H1 (cell line): ENCODE data around the gene PTGIS. TPM values are rescaled to one million over a fixed set of nuclear protein-coding genes. Genes with fewer than 3 reads are reported as not detected.

Source experiments
- KDM1A ChIP-seq: fragments of 200-600, 300-600 bp; sonication (generic); IDR thresholded peaks from 2 replicates; pipeline ENCODE4 v1.7.1; 2016; ENCODE audit warnings: mild to moderate bottlenecking, low read length, borderline replicate concordance
- polyA plus RNA-seq, 7 experiments: library from polyadenylated mRNA; depleted of rRNA in 3 of 7; stranded (reverse) in 5 of 7; unstranded in 2 of 7; fragments of >200 nt in 5 of 7; fragments of 200-250 nt in 2 of 7; gene quantifications; 1 replicate in 5 of 7; 2 replicates in 1 of 7; 4 replicates in 1 of 7; pipeline versions ENCODE4 v1.2.1 to v1.2.3, GENCODE V29; 2011 to 2013; ENCODE audit warnings: missing spikeins in 2 of 7, mixed read lengths in 2 of 7
- total RNA-seq: library from RNA; stranded (reverse); fragmentation: NEBNext Ultra II Directional; extraction: Animal tissue kit (Norgen Biotek cat#: 25700); gene quantifications from 2 replicates; pipeline ENCODE4 v1.2.1, GENCODE V29; 2021
- TF ChIP-seq, protein P1 (sequence below): fragments of 300-600 bp; sonication (generic); IDR thresholded peaks from 2 replicates; pipeline ENCODE4 v1.7.1; 2012; ENCODE audit warnings: low read length, moderate library complexity, mild to moderate bottlenecking, inconsistent platforms; ENCODE audit not compliant: insufficient replicate concordance

Gene PTGIS
- total and polyA plus RNA-seq, 2 of the 8 experiments (the other 6 are each of a cell fraction or from before 2014, with no cell fraction given) = 29.9 to 35.5 TPM

DNA sequence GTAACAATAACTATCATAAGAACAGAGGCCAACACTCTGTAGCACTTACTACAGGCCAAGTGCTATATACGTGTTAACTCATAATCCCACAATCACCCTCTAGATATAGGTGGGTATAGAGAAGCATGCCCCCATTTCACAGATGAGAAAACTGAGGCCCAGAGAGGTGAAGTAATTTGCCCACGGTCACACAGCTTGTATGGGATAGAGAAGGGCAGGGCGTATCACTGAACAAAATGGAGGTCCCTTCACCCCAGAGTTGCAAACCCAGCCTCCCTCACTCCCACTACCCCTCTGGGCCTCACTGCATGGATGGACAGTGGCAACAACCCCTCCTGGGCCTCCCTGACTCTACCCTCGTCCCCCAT, 31.8 kb upstream of the PTGIS start (continued):
- TF ChIP-seq, protein P1, sequence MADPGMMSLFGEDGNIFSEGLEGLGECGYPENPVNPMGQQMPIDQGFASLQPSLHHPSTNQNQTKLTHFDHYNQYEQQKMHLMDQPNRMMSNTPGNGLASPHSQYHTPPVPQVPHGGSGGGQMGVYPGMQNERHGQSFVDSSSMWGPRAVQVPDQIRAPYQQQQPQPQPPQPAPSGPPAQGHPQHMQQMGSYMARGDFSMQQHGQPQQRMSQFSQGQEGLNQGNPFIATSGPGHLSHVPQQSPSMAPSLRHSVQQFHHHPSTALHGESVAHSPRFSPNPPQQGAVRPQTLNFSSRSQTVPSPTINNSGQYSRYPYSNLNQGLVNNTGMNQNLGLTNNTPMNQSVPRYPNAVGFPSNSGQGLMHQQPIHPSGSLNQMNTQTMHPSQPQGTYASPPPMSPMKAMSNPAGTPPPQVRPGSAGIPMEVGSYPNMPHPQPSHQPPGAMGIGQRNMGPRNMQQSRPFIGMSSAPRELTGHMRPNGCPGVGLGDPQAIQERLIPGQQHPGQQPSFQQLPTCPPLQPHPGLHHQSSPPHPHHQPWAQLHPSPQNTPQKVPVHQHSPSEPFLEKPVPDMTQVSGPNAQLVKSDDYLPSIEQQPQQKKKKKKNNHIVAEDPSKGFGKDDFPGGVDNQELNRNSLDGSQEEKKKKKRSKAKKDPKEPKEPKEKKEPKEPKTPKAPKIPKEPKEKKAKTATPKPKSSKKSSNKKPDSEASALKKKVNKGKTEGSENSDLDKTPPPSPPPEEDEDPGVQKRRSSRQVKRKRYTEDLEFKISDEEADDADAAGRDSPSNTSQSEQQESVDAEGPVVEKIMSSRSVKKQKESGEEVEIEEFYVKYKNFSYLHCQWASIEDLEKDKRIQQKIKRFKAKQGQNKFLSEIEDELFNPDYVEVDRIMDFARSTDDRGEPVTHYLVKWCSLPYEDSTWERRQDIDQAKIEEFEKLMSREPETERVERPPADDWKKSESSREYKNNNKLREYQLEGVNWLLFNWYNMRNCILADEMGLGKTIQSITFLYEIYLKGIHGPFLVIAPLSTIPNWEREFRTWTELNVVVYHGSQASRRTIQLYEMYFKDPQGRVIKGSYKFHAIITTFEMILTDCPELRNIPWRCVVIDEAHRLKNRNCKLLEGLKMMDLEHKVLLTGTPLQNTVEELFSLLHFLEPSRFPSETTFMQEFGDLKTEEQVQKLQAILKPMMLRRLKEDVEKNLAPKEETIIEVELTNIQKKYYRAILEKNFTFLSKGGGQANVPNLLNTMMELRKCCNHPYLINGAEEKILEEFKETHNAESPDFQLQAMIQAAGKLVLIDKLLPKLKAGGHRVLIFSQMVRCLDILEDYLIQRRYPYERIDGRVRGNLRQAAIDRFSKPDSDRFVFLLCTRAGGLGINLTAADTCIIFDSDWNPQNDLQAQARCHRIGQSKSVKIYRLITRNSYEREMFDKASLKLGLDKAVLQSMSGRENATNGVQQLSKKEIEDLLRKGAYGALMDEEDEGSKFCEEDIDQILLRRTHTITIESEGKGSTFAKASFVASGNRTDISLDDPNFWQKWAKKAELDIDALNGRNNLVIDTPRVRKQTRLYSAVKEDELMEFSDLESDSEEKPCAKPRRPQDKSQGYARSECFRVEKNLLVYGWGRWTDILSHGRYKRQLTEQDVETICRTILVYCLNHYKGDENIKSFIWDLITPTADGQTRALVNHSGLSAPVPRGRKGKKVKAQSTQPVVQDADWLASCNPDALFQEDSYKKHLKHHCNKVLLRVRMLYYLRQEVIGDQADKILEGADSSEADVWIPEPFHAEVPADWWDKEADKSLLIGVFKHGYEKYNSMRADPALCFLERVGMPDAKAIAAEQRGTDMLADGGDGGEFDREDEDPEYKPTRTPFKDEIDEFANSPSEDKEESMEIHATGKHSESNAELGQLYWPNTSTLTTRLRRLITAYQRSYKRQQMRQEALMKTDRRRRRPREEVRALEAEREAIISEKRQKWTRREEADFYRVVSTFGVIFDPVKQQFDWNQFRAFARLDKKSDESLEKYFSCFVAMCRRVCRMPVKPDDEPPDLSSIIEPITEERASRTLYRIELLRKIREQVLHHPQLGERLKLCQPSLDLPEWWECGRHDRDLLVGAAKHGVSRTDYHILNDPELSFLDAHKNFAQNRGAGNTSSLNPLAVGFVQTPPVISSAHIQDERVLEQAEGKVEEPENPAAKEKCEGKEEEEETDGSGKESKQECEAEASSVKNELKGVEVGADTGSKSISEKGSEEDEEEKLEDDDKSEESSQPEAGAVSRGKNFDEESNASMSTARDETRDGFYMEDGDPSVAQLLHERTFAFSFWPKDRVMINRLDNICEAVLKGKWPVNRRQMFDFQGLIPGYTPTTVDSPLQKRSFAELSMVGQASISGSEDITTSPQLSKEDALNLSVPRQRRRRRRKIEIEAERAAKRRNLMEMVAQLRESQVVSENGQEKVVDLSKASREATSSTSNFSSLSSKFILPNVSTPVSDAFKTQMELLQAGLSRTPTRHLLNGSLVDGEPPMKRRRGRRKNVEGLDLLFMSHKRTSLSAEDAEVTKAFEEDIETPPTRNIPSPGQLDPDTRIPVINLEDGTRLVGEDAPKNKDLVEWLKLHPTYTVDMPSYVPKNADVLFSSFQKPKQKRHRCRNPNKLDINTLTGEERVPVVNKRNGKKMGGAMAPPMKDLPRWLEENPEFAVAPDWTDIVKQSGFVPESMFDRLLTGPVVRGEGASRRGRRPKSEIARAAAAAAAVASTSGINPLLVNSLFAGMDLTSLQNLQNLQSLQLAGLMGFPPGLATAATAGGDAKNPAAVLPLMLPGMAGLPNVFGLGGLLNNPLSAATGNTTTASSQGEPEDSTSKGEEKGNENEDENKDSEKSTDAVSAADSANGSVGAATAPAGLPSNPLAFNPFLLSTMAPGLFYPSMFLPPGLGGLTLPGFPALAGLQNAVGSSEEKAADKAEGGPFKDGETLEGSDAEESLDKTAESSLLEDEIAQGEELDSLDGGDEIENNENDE = no peak
- TF ChIP-seq KDM1A = peak; percentile 52; the same call in 1 of the 2 replicates
